GM12878 (cell line): ENCODE results near the gene HSD17B2. TPM values are rescaled to one million over a fixed set of nuclear protein-coding genes. Genes with fewer than 3 reads are reported as not detected.

Experiments
- ATAC-seq: fragments of 200-7000 bp; cut with Tn5 transposase; 3 replicates; pipeline ENCODE4 v1.9.1; 2020; ENCODE audit warnings: mild to moderate bottlenecking, moderate library complexity
- BruUV-seq: library from RNA; stranded (reverse); fragments of 400-500 nt; replicated peaks from 2 replicates; lab custom pipeline; 2021; lab: Mats Ljungman, UMichigan
- CTCF ChIA-PET: fragments of 300-600 bp; sonication (Branson Sonifier 250); formaldehyde crosslinking; extraction: SDS; loops from one replicate; lab custom pipeline; 2021; ENCODE audit warnings: inconsistent platforms; lab: Yijun Ruan, JAX
- POLR2A ChIA-PET: fragments of 350-600 bp; formaldehyde crosslinking; extraction: SDS; loops from one replicate; lab custom pipeline; 2021; ENCODE audit warnings: inconsistent platforms; lab: Charles Lee
- RAD21 ChIA-PET: fragments of 300-600 bp; sonication (Branson Sonifier 250); formaldehyde crosslinking; loops from one replicate; lab custom pipeline; 2023; ENCODE audit warnings: antibody characterized with exemption; ENCODE audit not compliant: unreplicated experiment; lab: Charles Lee
- SMC1A ChIA-PET: fragments of 300-600 bp; sonication (Branson Sonifier 250); formaldehyde crosslinking; loops from one replicate; lab custom pipeline; 2023; ENCODE audit not compliant: unreplicated experiment, uncharacterized antibody; lab: Charles Lee
- DNase-seq: peaks from one replicate; pipeline ENCODE4 v3.0.0-alpha.2; 2011; ENCODE audit warnings: low read depth, low spot score
- FAIRE-seq: peaks from 3 replicates; lab custom pipeline; 2011; peaks lifted over from hg19 to GRCh38; lab: Jason Lieb, UNC
- H2AFZ ChIP-seq: 2 replicates; pipeline ENCODE4 v1.6.0; 2011; ENCODE audit warnings: low read depth, low read length, control low read depth; ENCODE audit not compliant: control insufficient read depth
- H3K27ac ChIP-seq: 2 replicates; pipeline ENCODE4 v1.5.1; 2011; ENCODE audit warnings: control low read depth; ENCODE audit not compliant: control insufficient read depth, insufficient read depth
- H3K27me3 ChIP-seq, 2 experiments: replicated peaks in 1 of 2; 2 replicates each; pipeline versions ENCODE4 v1.6.0 to v1.6.1; 2011; ENCODE audit warnings: low read length in 1 of 2; ENCODE audit not compliant: control insufficient read depth in 2 of 2, insufficient read depth in 2 of 2
- H3K36me3 ChIP-seq, 2 experiments: 2 replicates each; pipeline ENCODE4 v1.5.1; 2011; ENCODE audit warnings: low read length in 1 of 2; ENCODE audit not compliant: control insufficient read depth in 2 of 2, insufficient read depth in 2 of 2
- H3K4me1 ChIP-seq: 2 replicates; pipeline ENCODE4 v1.6.1; 2011; ENCODE audit warnings: mild to moderate bottlenecking, low read length, moderate library complexity, mixed read lengths; ENCODE audit not compliant: control insufficient read depth, insufficient read depth
- H3K4me2 ChIP-seq: 2 replicates; pipeline ENCODE4 v1.6.0; 2011; ENCODE audit warnings: control low read depth; ENCODE audit not compliant: control insufficient read depth, insufficient read depth
- H3K4me3 ChIP-seq: fragments of 200-600 bp; sonication (generic); 2 replicates; pipeline ENCODE4 v1.5.1; 2016
- H3K79me2 ChIP-seq: 2 replicates; pipeline ENCODE4 v1.6.0; 2011; ENCODE audit warnings: low read length; ENCODE audit not compliant: control insufficient read depth, insufficient read depth
- H3K9ac ChIP-seq: 2 replicates; pipeline ENCODE4 v1.8.0; 2011; ENCODE audit warnings: low read length, control low read depth, mixed read lengths; ENCODE audit not compliant: control insufficient read depth, insufficient read depth
- H3K9me3 ChIP-seq: replicated peaks from 3 replicates; pipeline ENCODE4 v1.5.1; 2011; ENCODE audit warnings: mild to moderate bottlenecking, low read length; ENCODE audit not compliant: control insufficient read depth, insufficient read depth
- H4K20me1 ChIP-seq: 2 replicates; pipeline ENCODE4 v1.6.0; 2011; ENCODE audit not compliant: control insufficient read depth, insufficient read depth
- ATF7 ChIP-seq: fragments of 450-650 bp; IDR thresholded peaks from 2 replicates; pipeline ENCODE4 v1.6.1; 2016; ENCODE audit warnings: low read depth, mild to moderate bottlenecking
- ELK1 ChIP-seq: IDR thresholded peaks from 2 replicates; pipeline ENCODE4 v1.6.1; 2012; ENCODE audit warnings: low read depth, low read length, improper control_type of control experiment
- EZH2 ChIP-seq: IDR thresholded peaks from 2 replicates; pipeline ENCODE4 v1.6.1; 2012; ENCODE audit warnings: low read depth, mild to moderate bottlenecking, control low read depth, inconsistent platforms, low read length, borderline replicate concordance; ENCODE audit not compliant: control insufficient read depth
- FOS ChIP-seq: IDR thresholded peaks from 3 replicates; pipeline ENCODE4 v1.6.1; 2011; ENCODE audit warnings: borderline replicate concordance; ENCODE audit not compliant: insufficient read length; ENCODE audit errors: extremely low read depth
- IRF4 ChIP-seq: IDR thresholded peaks from 2 replicates; pipeline ENCODE4 v1.6.1; 2011; ENCODE audit warnings: low read depth, low read length
- NKRF ChIP-seq: fragments of 450-650 bp; conservative IDR thresholded peaks from 2 replicates; pipeline ENCODE4 v1.6.1; 2017; ENCODE audit warnings: mild to moderate bottlenecking, moderate library complexity
- NR2F1 ChIP-seq: fragments of 450-650 bp; conservative IDR thresholded peaks from 2 replicates; pipeline ENCODE4 v1.6.1; 2017; ENCODE audit warnings: mild to moderate bottlenecking
- RAD21 ChIP-seq: IDR thresholded peaks from 2 replicates; pipeline ENCODE4 v1.6.1; 2011; ENCODE audit warnings: mild to moderate bottlenecking, low read depth, low read length, moderate library complexity; ENCODE audit not compliant: insufficient read depth
- RELA ChIP-seq: fragments of 450-650 bp; IDR thresholded peaks from 2 replicates; pipeline ENCODE4 v1.8.0; 2014; ENCODE audit warnings: borderline replicate concordance; ENCODE audit not compliant: partially characterized antibody
- SMAD5 ChIP-seq: IDR thresholded peaks from 2 replicates; pipeline ENCODE4 v1.6.1; 2016; ENCODE audit warnings: antibody characterized with exemption, low read depth
- SMC3 ChIP-seq: IDR thresholded peaks from 2 replicates; pipeline ENCODE4 v1.6.1; 2011; ENCODE audit warnings: low read length, improper control_type of control experiment, borderline replicate concordance
- STAT3 ChIP-seq: IDR thresholded peaks from 2 replicates; pipeline ENCODE4 v1.6.1; 2011; ENCODE audit warnings: low read depth, low read length, improper control_type of control experiment
- WRNIP1 ChIP-seq: IDR thresholded peaks from 2 replicates; pipeline ENCODE4 v1.6.1; 2011; ENCODE audit warnings: low read depth, low read length, improper control_type of control experiment, borderline replicate concordance
- ZBTB40 ChIP-seq: fragments of 450-650 bp; IDR thresholded peaks from 2 replicates; pipeline ENCODE4 v1.6.1; 2016; ENCODE audit warnings: mild to moderate bottlenecking, moderate library complexity, borderline replicate concordance
- ZNF24 ChIP-seq: fragments of 450-650 bp; IDR thresholded peaks from 2 replicates; pipeline ENCODE4 v1.6.1; 2017; ENCODE audit warnings: antibody characterized with exemption, mild to moderate bottlenecking
- ZNF274 ChIP-seq: IDR thresholded peaks from one replicate; pipeline ENCODE4 v1.8.0; 2011; ENCODE audit not compliant: insufficient read length, insufficient read depth
- WGBS: methylation state at CpG from one replicate; pipeline ENCODE4 v1.1.6; 2016; ENCODE audit warnings: low lambda C conversion rate; ENCODE audit not compliant: insufficient replicate concordance, insufficient coverage; ENCODE audit errors: missing lambda C conversion rate; 5-methylcytosine and 5-hydroxymethylcytosine counted together
- in situ Hi-C: fragments of 300-500 bp; cut with MboI; formaldehyde crosslinking; loops from 9 replicates; pipeline ENCODE4 v1.14.3; 2018; ENCODE audit warnings: mixed read lengths
- intact Hi-C: fragments of 100-400 bp; cut with micrococcal nuclease; formaldehyde crosslinking; loops from one replicate; pipeline ENCODE4 v1.14.2; 2022; ENCODE audit not compliant: unreplicated experiment
- polyA plus RNA-seq, 11 experiments: library from polyadenylated mRNA; depleted of rRNA in 4 of 11; unstranded in 6 of 11; stranded (reverse) in 5 of 11; fragments of >200 nt; fragmentation: Nextera tagmentation in 4 of 11; fragmentation: Illumina TruSeq in 1 of 11; extraction: Ambion mirVana in 4 of 11; extraction: Trizol in 1 of 11; gene quantifications; 1 replicate in 1 of 11; 2 replicates in 10 of 11; pipeline versions ENCODE4 v1.2.1 to v1.2.3, GENCODE V29; 2011 to 2016; ENCODE audit warnings: inconsistent platforms in 2 of 11, missing spikeins in 2 of 11, low read depth in 1 of 11
- total RNA-seq, 4 experiments: library from RNA; depleted of rRNA in 3 of 4; stranded (reverse); fragments of >200 nt in 3 of 4; fragmentation: Illumina TruSeq in 1 of 4; extraction: Trizol in 1 of 4; gene quantifications; 2 replicates each; pipeline versions ENCODE4 v1.2.1 to v1.2.3, GENCODE V29; 2013 to 2021

Gene HSD17B2
- total and polyA plus RNA-seq, 10 of the 15 experiments (the other 5 are each of a cell fraction or from before 2014, with no cell fraction given) = not detected

- POLR2A ChIA-PET = no interaction called here
- RAD21 ChIA-PET = interaction anchor here (1.7 kb wide), 1 partner anchor 199 kb away, joined by 5 read pairs; no protein-coding TSS in a partner anchor
- no peak overlapping the region for H3K4me2 ChIP-seq
- H3K4me1 ChIP-seq = no peaks in the 10 kb centered on the region
- no peak overlapping the region for H3K27ac ChIP-seq
- intact Hi-C loops (loop anchor here (1.0 kb wide), 1 partner anchor 199 kb away; no protein-coding TSS in a partner anchor), in situ Hi-C loops (no loop called here)
- no peak overlapping the region for H3K4me3 ChIP-seq
- no peak overlapping the region for H2AFZ ChIP-seq
- no peaks in the 10 kb centered on the region for H3K79me2 ChIP-seq
- H4K20me1 ChIP-seq = no peaks in the 10 kb centered on the region
- FAIRE-seq (peak; percentile 7), DNase-seq (no peak), ATAC-seq (no peak)
- 38% methylated on average over 13 of the region's 13 CpGs for WGBS
- H3K9ac ChIP-seq = no peak overlapping the region
- BruUV-seq = no TSS peak
- CTCF ChIA-PET = interaction anchor here (0.6 to 1.6 kb wide), 3 partner anchors 16 to 652 kb away, joined by 3 to 4 read pairs (median 4); no protein-coding TSS in a partner anchor
- no peaks in the 10 kb centered on the region for H3K9me3 ChIP-seq
- peaks cover 0 to 3% of the 10 kb centered on the region in 2 experiments; a peak in 2 of 4 replicates for H3K27me3 ChIP-seq
- no peaks in the 10 kb centered on the region for H3K36me3 ChIP-seq
- SMC1A ChIA-PET = no interaction called here
- TF ChIP-seq STAT3 = no peak
- TF ChIP-seq RAD21 = peak; percentile 50
- TF ChIP-seq ZBTB40 = no peak
- no peak for TF ChIP-seq ZNF274
- no peak for TF ChIP-seq ZNF24
- no peak for TF ChIP-seq ATF7
- TF ChIP-seq SMAD5 = no peak
- no peak for TF ChIP-seq FOS
- no peak for TF ChIP-seq IRF4
- TF ChIP-seq RELA = no peak
- TF ChIP-seq NR2F1 = no peak
- no peak for TF ChIP-seq EZH2
- no peak for TF ChIP-seq WRNIP1
- no peak for TF ChIP-seq NKRF
- no peak for TF ChIP-seq ELK1
- TF ChIP-seq SMC3 = peak; percentile 41; the same call in 1 of the 2 replicates
Measured at GRCh38 chr16:82031116-82032084, 3.7 kb upstream of the HSD17B2 start.
